ENCODE measurements around the gene IFT52.

Gene IFT52

GRCh38 chr20:43559147-43559987, 31.4 kb upstream of the IFT52 start:
- POLR2A ChIA-PET: no interaction called here
- no peak for DNase-seq (ENCODE audit: extremely low spot score)
- no peak for TF ChIP-seq CTCF (IDR thresholded peaks at IDR 0.05; ENCODE audit: control extremely low read depth, extremely low read depth, low read depth, missing control alignments)
- CTCF ChIA-PET: interaction anchor here (0.8 to 4.6 kb wide), 3 partner anchors 10 to 40 kb away, joined by 3 to 30 read pairs (median 4); no protein-coding TSS in a partner anchor

GRCh38 chr20:43560974-43561373, 29.8 kb upstream of the IFT52 start:
- DNase-seq (ENCODE audit: extremely low spot score): no peak
- POLR2A ChIA-PET: no interaction called here
- TF ChIP-seq CTCF (IDR thresholded peaks at IDR 0.05; ENCODE audit: control extremely low read depth, extremely low read depth, low read depth, missing control alignments): no peak
- CTCF ChIA-PET: no interaction called here

GRCh38 chr20:43563429-43563828, 27.3 kb upstream of the IFT52 start:
- ChIA-PET CTCF (interaction anchor here (1.4 kb wide), 1 partner anchor 20 kb away, joined by 3 read pairs; no protein-coding TSS in a partner anchor), POLR2A (no interaction called here)
- TF ChIP-seq CTCF (IDR thresholded peaks at IDR 0.05; ENCODE audit: control extremely low read depth, extremely low read depth, low read depth, missing control alignments): no peak
- DNase-seq (ENCODE audit: extremely low spot score): no peak

GRCh38 chr20:43563991-43564390, 26.7 kb upstream of the IFT52 start:
- POLR2A ChIA-PET: interaction anchor here (0.6 kb wide), 1 partner anchor 104 kb away, joined by 3 read pairs; no protein-coding TSS in a partner anchor
- no peak for DNase-seq (ENCODE audit: extremely low spot score)
- CTCF ChIA-PET: interaction anchor here (1.4 kb wide), 1 partner anchor 19 kb away, joined by 3 read pairs; no protein-coding TSS in a partner anchor
- no peak for TF ChIP-seq CTCF (IDR thresholded peaks at IDR 0.05; ENCODE audit: control extremely low read depth, extremely low read depth, low read depth, missing control alignments)

GRCh38 chr20:43564455-43564854, 26.3 kb upstream of the IFT52 start:
- CTCF ChIA-PET: interaction anchor here (1.4 kb wide), 1 partner anchor 19 kb away, joined by 3 read pairs; no protein-coding TSS in a partner anchor
- no peak for TF ChIP-seq CTCF (IDR thresholded peaks at IDR 0.05; ENCODE audit: control extremely low read depth, extremely low read depth, low read depth, missing control alignments)
- POLR2A ChIA-PET: interaction anchor here (0.6 kb wide), 1 partner anchor 103 kb away, joined by 3 read pairs; no protein-coding TSS in a partner anchor
- no peak for DNase-seq (ENCODE audit: extremely low spot score)

- CTCF ChIA-PET: interaction anchor here (1.4 kb wide), 1 partner anchor 28 kb away, joined by 6 read pairs; no protein-coding TSS in a partner anchor
- no peak for TF ChIP-seq CTCF (IDR thresholded peaks at IDR 0.05; ENCODE audit: control extremely low read depth, extremely low read depth, low read depth, missing control alignments)
- no peak for DNase-seq (ENCODE audit: extremely low spot score)
- POLR2A ChIA-PET: no interaction called here
Observed at GRCh38 chr20:43564993-43565757, 25.6 kb upstream of the IFT52 start.

Measured in GM10248 (cell line).